WTC11 (cell line): ENCODE results near the gene TMEM164. TPM values are rescaled to one million over a fixed set of nuclear protein-coding genes. Genes with fewer than 3 reads are reported as not detected.

ENCODE experiments used
- CREB1 ChIP-seq: sonication (generic); formaldehyde crosslinking; IDR thresholded peaks from 2 replicates; pipeline ENCODE4 v1.8.0; 2023; ENCODE audit warnings: mild to moderate bottlenecking, missing genetic modification reagents
- NFE2L1 ChIP-seq: sonication (generic); formaldehyde crosslinking; IDR thresholded peaks from 2 replicates; pipeline ENCODE4 v1.8.1; 2023; ENCODE audit warnings: missing genetic modification reagents
- OVOL2 ChIP-seq: fragments of 250-450 bp; sonication (Bioruptor Pico); IDR thresholded peaks from 2 replicates; pipeline ENCODE4 v1.9.0; 2021; ENCODE audit warnings: mild to moderate bottlenecking, borderline replicate concordance
- SMAD3 ChIP-seq: sonication (generic); formaldehyde crosslinking; IDR thresholded peaks from 2 replicates; pipeline ENCODE4 v1.8.0; 2022; ENCODE audit warnings: missing genetic modification reagents, mild to moderate bottlenecking, borderline replicate concordance
- SMAD4 ChIP-seq: sonication (generic); formaldehyde crosslinking; IDR thresholded peaks from 2 replicates; pipeline ENCODE4 v1.8.0; 2022; ENCODE audit warnings: mild to moderate bottlenecking, missing genetic modification reagents
- ZNF219 ChIP-seq: sonication (generic); formaldehyde crosslinking; IDR thresholded peaks from 2 replicates; pipeline ENCODE4 v1.8.0; 2023; ENCODE audit warnings: missing genetic modification reagents, mild to moderate bottlenecking, borderline replicate concordance
- total RNA-seq: library from RNA; stranded (reverse); gene quantifications from 3 replicates; pipeline ENCODE4 v1.2.3, GENCODE V29; 2021
- TF ChIP-seq, protein P1 (sequence below): sonication (generic); formaldehyde crosslinking; conservative IDR thresholded peaks from 2 replicates; pipeline ENCODE4 v1.8.1; 2022; ENCODE audit warnings: mild to moderate bottlenecking, missing genetic modification reagents
- TF ChIP-seq, protein P2 (sequence below): sonication (generic); formaldehyde crosslinking; conservative IDR thresholded peaks from 2 replicates; pipeline ENCODE4 v1.8.1; 2023; ENCODE audit warnings: mild to moderate bottlenecking, low read depth, missing genetic modification reagents, moderate library complexity
- TF ChIP-seq, protein P3 (sequence below): sonication (generic); formaldehyde crosslinking; IDR thresholded peaks from 2 replicates; pipeline ENCODE4 v1.8.0; 2023; ENCODE audit warnings: missing genetic modification reagents
- TF ChIP-seq, protein P4 (sequence below): sonication (generic); formaldehyde crosslinking; IDR thresholded peaks from 2 replicates; pipeline ENCODE4 v1.8.0; 2022; ENCODE audit warnings: mild to moderate bottlenecking, missing genetic modification reagents
- TF ChIP-seq, protein P5 (sequence below): sonication (generic); formaldehyde crosslinking; IDR thresholded peaks from 2 replicates; pipeline ENCODE4 v1.8.0; 2022; ENCODE audit warnings: mild to moderate bottlenecking, missing genetic modification reagents
- TF ChIP-seq, protein P6 (sequence below): sonication (generic); formaldehyde crosslinking; IDR thresholded peaks from 2 replicates; pipeline ENCODE4 v1.8.1; 2022; ENCODE audit warnings: mild to moderate bottlenecking, missing genetic modification reagents, moderate library complexity, borderline replicate concordance
- TF ChIP-seq, protein P7 (sequence below): sonication (generic); formaldehyde crosslinking; IDR thresholded peaks from 2 replicates; pipeline ENCODE4 v1.8.1; 2023; ENCODE audit warnings: mild to moderate bottlenecking, missing genetic modification reagents
- TF ChIP-seq, protein P8 (sequence below): fragments of 250-450 bp; sonication (Bioruptor Pico); IDR thresholded peaks from 2 replicates; pipeline ENCODE4 v1.9.0; 2021; ENCODE audit warnings: mild to moderate bottlenecking, borderline replicate concordance

The TMEM164 gene
- total RNA-seq, 1 experiment from 2014 or later, result 16.0 TPM

DNA sequence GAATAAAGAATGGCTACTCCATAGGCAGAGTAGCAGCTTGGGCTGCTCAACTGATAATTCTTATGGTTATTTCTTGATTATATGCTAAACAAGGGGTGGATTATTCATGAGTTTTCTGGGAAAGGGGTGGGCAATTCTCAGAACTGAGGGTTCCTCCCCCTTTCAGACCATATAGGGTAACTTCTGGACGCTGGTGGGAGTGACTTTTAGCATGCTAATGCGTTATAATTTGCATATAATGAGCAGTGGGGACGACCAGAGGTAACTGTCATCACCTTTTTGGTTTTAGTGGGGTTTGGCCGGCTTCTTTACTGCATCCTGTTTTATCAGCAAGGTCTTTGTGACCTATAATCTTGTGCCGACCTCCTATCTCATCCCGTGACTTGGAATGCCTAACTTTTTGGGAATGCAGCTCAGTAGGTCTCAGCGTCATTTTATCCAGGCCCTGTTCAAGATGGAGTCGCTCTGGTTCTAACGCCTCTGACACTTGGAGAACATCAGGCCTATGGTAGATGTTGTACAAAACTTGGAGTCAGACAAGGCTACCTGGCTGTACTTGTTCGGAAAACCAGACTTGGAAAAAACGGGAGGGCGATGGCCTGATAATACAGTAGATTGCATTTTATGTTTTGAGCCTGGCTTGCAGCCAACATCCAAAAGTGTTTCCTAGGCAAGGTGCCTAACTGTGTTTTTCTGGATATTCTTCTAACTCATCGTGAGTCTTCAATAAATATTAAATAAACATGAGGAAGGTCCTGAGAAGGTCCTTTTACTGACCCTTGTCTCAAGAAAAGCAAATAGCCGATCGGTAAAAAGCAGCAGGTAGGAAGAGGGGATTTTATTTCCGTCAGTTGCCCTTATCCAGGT lies 1.8 kb upstream of the TMEM164 start (continued):
- TF ChIP-seq, protein P1, sequence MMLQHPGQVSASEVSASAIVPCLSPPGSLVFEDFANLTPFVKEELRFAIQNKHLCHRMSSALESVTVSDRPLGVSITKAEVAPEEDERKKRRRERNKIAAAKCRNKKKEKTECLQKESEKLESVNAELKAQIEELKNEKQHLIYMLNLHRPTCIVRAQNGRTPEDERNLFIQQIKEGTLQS, result no peak
- TF ChIP-seq, protein P2, sequence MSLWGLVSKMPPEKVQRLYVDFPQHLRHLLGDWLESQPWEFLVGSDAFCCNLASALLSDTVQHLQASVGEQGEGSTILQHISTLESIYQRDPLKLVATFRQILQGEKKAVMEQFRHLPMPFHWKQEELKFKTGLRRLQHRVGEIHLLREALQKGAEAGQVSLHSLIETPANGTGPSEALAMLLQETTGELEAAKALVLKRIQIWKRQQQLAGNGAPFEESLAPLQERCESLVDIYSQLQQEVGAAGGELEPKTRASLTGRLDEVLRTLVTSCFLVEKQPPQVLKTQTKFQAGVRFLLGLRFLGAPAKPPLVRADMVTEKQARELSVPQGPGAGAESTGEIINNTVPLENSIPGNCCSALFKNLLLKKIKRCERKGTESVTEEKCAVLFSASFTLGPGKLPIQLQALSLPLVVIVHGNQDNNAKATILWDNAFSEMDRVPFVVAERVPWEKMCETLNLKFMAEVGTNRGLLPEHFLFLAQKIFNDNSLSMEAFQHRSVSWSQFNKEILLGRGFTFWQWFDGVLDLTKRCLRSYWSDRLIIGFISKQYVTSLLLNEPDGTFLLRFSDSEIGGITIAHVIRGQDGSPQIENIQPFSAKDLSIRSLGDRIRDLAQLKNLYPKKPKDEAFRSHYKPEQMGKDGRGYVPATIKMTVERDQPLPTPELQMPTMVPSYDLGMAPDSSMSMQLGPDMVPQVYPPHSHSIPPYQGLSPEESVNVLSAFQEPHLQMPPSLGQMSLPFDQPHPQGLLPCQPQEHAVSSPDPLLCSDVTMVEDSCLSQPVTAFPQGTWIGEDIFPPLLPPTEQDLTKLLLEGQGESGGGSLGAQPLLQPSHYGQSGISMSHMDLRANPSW (CRISPR knock-in tag), result no peak
- TF ChIP-seq, protein P3, sequence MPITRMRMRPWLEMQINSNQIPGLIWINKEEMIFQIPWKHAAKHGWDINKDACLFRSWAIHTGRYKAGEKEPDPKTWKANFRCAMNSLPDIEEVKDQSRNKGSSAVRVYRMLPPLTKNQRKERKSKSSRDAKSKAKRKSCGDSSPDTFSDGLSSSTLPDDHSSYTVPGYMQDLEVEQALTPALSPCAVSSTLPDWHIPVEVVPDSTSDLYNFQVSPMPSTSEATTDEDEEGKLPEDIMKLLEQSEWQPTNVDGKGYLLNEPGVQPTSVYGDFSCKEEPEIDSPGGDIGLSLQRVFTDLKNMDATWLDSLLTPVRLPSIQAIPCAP, result no peak
- TF ChIP-seq NFE2L1 (CRISPR knock-in tag) (no peak), SMAD3 (CRISPR knock-in tag) (no peak), SMAD4 (CRISPR knock-in tag) (no peak), ZNF219 (CRISPR knock-in tag) (no peak), OVOL2 (CRISPR knock-in tag) (no peak), CREB1 (CRISPR knock-in tag) (no peak)
- TF ChIP-seq, protein P4, sequence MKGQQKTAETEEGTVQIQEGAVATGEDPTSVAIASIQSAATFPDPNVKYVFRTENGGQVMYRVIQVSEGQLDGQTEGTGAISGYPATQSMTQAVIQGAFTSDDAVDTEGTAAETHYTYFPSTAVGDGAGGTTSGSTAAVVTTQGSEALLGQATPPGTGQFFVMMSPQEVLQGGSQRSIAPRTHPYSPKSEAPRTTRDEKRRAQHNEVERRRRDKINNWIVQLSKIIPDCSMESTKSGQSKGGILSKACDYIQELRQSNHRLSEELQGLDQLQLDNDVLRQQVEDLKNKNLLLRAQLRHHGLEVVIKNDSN (CRISPR knock-in tag), result no peak
- TF ChIP-seq, protein P5, sequence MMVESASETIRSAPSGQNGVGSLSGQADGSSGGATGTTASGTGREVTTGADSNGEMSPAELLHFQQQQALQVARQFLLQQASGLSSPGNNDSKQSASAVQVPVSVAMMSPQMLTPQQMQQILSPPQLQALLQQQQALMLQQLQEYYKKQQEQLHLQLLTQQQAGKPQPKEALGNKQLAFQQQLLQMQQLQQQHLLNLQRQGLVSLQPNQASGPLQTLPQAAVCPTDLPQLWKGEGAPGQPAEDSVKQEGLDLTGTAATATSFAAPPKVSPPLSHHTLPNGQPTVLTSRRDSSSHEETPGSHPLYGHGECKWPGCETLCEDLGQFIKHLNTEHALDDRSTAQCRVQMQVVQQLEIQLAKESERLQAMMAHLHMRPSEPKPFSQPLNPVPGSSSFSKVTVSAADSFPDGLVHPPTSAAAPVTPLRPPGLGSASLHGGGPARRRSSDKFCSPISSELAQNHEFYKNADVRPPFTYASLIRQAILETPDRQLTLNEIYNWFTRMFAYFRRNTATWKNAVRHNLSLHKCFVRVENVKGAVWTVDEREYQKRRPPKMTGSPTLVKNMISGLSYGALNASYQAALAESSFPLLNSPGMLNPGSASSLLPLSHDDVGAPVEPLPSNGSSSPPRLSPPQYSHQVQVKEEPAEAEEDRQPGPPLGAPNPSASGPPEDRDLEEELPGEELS (CRISPR knock-in tag), result no peak
- TF ChIP-seq, protein P6, sequence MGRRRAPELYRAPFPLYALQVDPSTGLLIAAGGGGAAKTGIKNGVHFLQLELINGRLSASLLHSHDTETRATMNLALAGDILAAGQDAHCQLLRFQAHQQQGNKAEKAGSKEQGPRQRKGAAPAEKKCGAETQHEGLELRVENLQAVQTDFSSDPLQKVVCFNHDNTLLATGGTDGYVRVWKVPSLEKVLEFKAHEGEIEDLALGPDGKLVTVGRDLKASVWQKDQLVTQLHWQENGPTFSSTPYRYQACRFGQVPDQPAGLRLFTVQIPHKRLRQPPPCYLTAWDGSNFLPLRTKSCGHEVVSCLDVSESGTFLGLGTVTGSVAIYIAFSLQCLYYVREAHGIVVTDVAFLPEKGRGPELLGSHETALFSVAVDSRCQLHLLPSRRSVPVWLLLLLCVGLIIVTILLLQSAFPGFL, result no peak
- TF ChIP-seq, protein P7, sequence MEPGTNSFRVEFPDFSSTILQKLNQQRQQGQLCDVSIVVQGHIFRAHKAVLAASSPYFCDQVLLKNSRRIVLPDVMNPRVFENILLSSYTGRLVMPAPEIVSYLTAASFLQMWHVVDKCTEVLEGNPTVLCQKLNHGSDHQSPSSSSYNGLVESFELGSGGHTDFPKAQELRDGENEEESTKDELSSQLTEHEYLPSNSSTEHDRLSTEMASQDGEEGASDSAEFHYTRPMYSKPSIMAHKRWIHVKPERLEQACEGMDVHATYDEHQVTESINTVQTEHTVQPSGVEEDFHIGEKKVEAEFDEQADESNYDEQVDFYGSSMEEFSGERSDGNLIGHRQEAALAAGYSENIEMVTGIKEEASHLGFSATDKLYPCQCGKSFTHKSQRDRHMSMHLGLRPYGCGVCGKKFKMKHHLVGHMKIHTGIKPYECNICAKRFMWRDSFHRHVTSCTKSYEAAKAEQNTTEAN (CRISPR knock-in tag), result no peak
- TF ChIP-seq, protein P8, sequence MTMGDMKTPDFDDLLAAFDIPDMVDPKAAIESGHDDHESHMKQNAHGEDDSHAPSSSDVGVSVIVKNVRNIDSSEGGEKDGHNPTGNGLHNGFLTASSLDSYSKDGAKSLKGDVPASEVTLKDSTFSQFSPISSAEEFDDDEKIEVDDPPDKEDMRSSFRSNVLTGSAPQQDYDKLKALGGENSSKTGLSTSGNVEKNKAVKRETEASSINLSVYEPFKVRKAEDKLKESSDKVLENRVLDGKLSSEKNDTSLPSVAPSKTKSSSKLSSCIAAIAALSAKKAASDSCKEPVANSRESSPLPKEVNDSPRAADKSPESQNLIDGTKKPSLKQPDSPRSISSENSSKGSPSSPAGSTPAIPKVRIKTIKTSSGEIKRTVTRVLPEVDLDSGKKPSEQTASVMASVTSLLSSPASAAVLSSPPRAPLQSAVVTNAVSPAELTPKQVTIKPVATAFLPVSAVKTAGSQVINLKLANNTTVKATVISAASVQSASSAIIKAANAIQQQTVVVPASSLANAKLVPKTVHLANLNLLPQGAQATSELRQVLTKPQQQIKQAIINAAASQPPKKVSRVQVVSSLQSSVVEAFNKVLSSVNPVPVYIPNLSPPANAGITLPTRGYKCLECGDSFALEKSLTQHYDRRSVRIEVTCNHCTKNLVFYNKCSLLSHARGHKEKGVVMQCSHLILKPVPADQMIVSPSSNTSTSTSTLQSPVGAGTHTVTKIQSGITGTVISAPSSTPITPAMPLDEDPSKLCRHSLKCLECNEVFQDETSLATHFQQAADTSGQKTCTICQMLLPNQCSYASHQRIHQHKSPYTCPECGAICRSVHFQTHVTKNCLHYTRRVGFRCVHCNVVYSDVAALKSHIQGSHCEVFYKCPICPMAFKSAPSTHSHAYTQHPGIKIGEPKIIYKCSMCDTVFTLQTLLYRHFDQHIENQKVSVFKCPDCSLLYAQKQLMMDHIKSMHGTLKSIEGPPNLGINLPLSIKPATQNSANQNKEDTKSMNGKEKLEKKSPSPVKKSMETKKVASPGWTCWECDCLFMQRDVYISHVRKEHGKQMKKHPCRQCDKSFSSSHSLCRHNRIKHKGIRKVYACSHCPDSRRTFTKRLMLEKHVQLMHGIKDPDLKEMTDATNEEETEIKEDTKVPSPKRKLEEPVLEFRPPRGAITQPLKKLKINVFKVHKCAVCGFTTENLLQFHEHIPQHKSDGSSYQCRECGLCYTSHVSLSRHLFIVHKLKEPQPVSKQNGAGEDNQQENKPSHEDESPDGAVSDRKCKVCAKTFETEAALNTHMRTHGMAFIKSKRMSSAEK (CRISPR knock-in tag), result no peak
